ENCODE measurements around the gene ZFP62. TPM values are rescaled to one million over a fixed set of nuclear protein-coding genes. Genes with fewer than 3 reads are reported as not detected.

The ZFP62 gene
- total RNA-seq, 4 donors from 2014 or later, result 12.7 to 31.8 (median 14.6) TPM

DNA sequence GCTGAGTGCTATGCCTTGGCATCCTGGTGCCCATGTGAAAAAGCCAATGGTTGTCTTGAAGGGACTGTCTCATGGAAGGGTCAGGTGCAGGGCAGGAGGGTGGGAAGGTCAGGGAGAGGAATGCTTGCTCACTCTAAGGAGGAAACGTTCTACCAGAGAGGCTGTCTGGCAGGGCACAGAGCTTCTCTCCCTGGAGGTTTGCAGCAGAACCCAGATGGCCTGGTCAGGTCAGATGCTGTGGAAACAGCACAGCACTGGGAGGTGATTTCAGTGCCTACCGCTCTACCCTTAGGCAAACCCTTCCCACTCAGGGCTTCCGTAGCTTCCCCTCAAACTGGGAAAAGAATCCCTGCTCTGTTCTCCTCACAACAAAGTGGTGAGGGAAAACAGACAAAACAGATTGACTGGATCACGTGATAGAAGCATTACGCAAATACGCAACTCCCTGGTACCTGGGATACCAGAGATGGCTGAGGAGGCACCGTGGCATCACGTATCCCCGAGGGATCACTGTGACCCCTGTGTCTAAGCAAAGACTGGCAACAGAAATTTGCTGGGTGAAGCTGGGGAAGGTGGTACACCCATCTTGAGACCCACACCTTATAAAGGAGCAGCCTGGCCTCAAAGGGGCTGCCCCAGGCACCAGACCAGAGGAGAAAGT is 54.6 kb downstream of the ZFP62 start:
- TF ChIP-seq, protein P1, sequence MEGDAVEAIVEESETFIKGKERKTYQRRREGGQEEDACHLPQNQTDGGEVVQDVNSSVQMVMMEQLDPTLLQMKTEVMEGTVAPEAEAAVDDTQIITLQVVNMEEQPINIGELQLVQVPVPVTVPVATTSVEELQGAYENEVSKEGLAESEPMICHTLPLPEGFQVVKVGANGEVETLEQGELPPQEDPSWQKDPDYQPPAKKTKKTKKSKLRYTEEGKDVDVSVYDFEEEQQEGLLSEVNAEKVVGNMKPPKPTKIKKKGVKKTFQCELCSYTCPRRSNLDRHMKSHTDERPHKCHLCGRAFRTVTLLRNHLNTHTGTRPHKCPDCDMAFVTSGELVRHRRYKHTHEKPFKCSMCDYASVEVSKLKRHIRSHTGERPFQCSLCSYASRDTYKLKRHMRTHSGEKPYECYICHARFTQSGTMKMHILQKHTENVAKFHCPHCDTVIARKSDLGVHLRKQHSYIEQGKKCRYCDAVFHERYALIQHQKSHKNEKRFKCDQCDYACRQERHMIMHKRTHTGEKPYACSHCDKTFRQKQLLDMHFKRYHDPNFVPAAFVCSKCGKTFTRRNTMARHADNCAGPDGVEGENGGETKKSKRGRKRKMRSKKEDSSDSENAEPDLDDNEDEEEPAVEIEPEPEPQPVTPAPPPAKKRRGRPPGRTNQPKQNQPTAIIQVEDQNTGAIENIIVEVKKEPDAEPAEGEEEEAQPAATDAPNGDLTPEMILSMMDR (IDR thresholded peaks at IDR 0.05; ENCODE audit: low read depth), result no peak

- TF ChIP-seq, protein P1 (IDR thresholded peaks at IDR 0.05; ENCODE audit: low read depth), result no peak
Measured at GRCh38 chr5:180804129-180804618, 56.9 kb downstream of the ZFP62 start.

DNA sequence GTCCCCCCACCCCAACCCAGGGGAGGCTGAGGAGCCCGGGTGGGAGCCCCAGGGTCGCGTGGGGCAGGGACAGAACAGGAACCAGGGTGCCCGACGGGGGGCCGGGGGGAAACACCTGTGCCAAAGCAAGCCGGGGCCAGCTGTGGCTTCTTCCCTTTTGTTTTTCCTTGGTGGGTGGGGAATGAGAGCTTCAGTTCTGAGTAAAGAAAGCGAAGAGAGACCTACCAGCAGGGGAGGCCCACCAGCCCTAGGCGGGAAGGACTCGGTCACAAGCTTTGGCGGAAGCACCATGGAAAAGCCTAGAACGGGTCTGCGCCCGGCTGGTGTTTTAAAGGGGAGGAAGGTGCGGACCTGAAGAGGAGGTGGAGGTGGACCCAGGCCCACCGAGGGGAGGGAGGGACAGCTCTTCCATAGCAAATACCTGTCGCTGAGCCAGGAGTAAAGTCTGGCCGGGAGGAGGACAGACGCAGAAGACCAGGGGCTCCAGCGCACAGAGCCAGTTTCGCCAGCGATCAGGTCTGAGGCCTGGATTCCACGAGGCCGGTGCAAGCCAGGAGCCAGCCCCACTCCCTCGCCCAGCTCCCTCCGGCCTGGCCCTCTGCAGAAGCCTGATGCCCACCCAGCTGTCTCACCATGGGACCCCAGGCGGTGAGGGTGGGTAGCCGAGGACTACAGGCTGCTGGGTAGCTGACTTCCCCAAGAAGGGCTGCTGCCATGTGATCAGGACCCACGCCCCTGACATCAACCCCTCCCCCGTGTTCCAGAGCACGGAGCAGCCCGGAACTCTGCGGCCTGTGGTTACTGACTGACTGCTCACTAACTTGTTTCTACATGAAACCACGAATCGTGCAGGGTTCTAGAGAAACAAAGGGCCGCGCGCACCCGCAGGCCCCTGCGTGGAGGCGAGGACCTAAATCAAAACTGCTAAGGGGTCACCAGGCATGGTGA is 57.6 kb downstream of the ZFP62 start:
- TF ChIP-seq, protein P1 (IDR thresholded peaks at IDR 0.05; ENCODE audit: low read depth), result no peak

DNA sequence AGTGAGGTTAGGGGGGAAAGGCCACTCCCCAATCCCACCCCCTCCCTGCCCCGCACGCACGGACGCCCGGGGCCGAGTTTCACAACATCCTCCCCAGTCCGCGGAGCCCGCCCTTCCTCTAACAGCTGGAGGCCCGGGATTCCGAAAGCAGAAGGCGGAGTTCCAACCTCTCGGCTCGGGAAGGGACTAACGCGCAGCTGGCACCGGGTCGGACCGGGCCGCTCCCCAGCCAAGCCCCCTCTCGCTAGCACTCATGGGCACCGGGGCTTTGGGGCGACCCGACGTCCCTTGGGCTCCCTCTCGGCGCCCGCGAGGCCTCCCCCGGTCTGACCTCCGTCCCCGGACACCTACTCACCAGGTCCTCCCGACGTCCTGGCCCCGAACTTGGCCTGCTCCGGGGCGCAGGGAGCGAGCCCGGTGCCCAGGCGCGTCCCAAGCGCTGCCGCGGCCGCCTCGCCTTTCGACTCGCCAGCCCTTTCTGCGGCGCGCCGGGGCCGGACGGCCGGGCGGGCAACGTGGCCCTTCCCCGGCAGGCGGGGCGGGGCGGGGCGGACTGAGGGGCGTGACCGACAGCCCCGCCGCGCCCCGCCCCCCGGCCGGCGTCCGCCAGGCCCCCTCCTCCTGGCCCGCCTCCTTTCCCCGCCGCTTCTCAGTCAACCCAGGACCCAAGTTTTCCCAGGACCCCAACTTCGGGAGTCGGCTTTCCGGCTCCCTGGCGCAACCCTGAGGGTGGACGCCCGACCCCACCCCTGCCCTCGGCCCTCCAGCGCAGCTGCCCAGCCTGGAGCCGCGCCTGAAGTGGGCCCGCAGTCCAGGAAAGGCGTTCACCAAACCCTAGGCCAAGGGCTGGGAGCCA is 58.5 kb downstream of the ZFP62 start, which contains the start of gene MGAT1:
Gene MGAT1, minus strand, starts transcription at position 482 of the 856 bp plus-strand sequence. CDS start 9,835 bp downstream, outside the sequence.
- TF ChIP-seq, protein P1 (IDR thresholded peaks at IDR 0.05; ENCODE audit: low read depth), result no peak

DNA sequence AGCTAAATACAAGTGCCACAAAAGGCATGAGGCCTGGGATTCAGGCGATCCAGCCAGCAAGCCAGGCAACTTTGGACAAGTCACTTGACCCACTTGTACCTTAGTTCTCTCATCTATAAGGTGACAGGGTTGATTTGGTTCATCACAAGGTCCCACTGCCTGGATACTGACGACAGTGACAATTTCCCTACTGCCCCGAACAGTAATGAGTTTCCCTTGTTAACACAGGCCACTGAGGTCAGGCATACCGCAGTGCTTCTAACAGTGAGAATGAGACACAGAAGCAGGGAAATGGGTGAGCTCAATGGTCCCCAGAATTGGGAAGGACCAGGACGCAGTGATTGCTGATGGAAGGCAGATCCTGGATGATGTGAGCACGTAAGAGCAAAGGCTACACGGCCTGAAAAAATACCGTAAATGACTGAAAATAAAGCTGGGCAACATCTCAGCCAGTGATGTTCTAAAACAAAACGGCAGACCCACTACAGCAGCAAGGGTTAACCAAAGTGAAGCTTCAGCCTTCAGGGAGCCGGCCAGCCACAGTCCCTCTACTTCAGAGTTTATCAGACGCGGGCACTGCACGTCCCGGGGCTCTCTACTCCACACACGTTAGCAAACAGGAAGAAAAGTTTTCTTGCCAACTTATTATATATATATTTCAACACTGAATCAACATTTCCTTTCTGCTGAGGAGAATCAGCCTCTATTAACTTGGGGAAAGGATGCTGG is 59.3 kb downstream of the ZFP62 start:
- TF ChIP-seq, protein P1 (IDR thresholded peaks at IDR 0.05; ENCODE audit: low read depth), result no peak

DNA sequence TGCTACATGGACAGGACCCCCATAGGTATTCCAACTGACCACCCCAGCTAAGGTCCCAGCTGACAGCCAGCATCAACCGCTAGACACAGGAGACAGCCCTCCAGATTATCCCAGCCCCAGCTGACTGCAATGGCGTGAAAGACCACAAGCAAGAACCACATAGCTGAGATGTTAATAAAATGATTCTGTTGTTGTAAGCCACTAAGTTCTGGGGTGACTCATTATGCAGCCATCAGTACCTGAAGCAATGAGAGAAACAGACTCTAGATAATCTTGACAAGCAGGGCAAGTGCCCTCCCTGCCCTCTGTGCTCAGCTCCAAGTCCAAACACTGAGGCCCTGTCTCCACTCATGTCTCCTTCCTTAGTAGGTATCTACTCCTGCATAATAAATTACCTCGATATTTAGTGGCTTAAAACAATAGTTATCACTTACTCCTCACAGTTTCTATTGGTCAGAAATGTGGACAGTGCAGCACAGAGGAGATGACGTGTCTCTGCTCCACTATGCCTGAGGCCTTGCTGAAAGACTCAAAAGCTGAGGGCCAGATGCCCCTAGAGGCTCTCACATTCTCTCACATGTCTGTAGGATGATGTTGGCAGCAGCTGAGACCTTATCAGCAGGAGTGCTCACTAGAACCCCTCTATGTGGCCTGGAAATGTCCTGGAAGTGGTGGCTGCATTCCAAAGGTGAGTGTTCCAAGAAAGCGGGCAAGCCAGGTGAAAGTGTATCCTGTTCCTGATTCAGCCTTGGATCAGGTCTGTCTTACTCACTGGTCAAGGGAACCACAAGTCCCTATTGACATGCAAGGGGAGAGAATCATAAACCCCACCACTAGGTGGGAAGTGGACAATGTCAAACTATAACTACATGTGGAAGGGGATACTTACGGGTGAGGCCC is 60.9 kb downstream of the ZFP62 start:
- TF ChIP-seq, protein P1 (IDR thresholded peaks at IDR 0.05; ENCODE audit: low read depth), result no peak

Measured in subcutaneous adipose tissue (tissue), 4 donors.